Transverse colon (tissue), 4 donors: ENCODE results near the gene PHETA1.

Experiments used
- POLR2A ChIP-seq: fragments of 450-650 bp; IDR thresholded peaks from one replicate; pipeline ENCODE4 v1.6.1; 2016; ENCODE audit warnings: antibody characterized with exemption, mild to moderate bottlenecking, moderate library complexity
- POLR2AphosphoS5 ChIP-seq, 3 donors: sonication (generic); formaldehyde crosslinking; IDR thresholded peaks; one replicate each; pipeline ENCODE4 v1.6.1; 2016; ENCODE audit warnings: antibody characterized with exemption in 3 of 3
- TF ChIP-seq, protein P1 (sequence below), 5 experiments: fragments of 200-600 bp in 3 of 5; fragments of 450-650 bp in 2 of 5; sonication (generic) in 3 of 5; IDR thresholded peaks; 1 replicate in 2 of 5; 2 replicates in 3 of 5; pipeline ENCODE4 v1.5.1; 2016 to 2017; ENCODE audit warnings: antibody characterized with exemption in 5 of 5, inconsistent platforms in 3 of 5, mild to moderate bottlenecking in 2 of 5, moderate library complexity in 1 of 5

DNA sequence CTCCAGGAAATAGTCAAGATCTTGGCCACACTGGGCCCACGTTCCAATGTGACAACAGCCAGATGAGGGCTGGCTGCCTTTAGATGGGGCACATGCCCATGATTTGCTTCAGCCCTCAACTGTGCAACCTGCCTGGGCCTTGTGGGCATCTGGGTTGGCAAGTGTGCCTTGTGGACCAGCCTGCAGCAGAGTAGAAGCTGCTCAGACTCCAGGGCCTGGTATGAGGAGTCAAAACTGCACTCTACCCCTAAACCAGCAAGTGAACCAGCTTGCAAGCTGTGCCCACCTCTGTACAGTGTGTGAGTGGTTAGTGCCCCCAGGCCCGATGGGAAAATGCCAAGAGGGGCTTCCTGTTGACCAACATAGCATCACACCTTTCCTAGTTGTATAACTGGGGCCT lies 17.9 kb downstream of the PHETA1 start:
- TF ChIP-seq, protein P1, sequence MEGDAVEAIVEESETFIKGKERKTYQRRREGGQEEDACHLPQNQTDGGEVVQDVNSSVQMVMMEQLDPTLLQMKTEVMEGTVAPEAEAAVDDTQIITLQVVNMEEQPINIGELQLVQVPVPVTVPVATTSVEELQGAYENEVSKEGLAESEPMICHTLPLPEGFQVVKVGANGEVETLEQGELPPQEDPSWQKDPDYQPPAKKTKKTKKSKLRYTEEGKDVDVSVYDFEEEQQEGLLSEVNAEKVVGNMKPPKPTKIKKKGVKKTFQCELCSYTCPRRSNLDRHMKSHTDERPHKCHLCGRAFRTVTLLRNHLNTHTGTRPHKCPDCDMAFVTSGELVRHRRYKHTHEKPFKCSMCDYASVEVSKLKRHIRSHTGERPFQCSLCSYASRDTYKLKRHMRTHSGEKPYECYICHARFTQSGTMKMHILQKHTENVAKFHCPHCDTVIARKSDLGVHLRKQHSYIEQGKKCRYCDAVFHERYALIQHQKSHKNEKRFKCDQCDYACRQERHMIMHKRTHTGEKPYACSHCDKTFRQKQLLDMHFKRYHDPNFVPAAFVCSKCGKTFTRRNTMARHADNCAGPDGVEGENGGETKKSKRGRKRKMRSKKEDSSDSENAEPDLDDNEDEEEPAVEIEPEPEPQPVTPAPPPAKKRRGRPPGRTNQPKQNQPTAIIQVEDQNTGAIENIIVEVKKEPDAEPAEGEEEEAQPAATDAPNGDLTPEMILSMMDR (IDR thresholded peaks at IDR 0.05): no peak
- no peak for TF ChIP-seq POLR2A
- TF ChIP-seq POLR2AphosphoS5 (IDR thresholded peaks at IDR 0.05): no peak
